ENCODE measurements around the gene GMFB.

GRCh38 chr14:54438703-54439102 is 50.1 kb downstream of the GMFB start:
- no peak for TF ChIP-seq CTCF (IDR thresholded peaks at IDR 0.05)
- TF ChIP-seq POLR2AphosphoS5 (IDR thresholded peaks at IDR 0.05; ENCODE audit: insufficient read depth in 1 of 2, low read depth in 1 of 2): no peak

Data from vagina (tissue), 2 donors.